Islet precursor cell (in vitro differentiated cells): ENCODE data around the gene NME5.
A peak's percentile ranks its signal among the peaks of the same experiment; 100 is the strongest.

Source experiments
- DNase-seq: peaks from one replicate; pipeline ENCODE4 v3.0.0-alpha.2; 2018

NME5 gene

GRCh38 chr5:138132543-138132942, 6.7 kb downstream of the NME5 start:
- DNase-seq: no peak

GRCh38 chr5:138129347-138129746, 9.9 kb downstream of the NME5 start:
- DNase-seq: no peak

GRCh38 chr5:138128334-138128733, 10.9 kb downstream of the NME5 start:
- DNase-seq: no peak

- DNase-seq: no peak
Observed at GRCh38 chr5:138115254-138115653, 24.0 kb downstream of the NME5 start.

- no peak for DNase-seq
Observed at GRCh38 chr5:138111937-138112336, 27.3 kb downstream of the NME5 start.

- no peak for DNase-seq
Observed at GRCh38 chr5:138111181-138111580, 28.0 kb downstream of the NME5 start.

GRCh38 chr5:138110266-138110963, 28.8 kb downstream of the NME5 start:
- peak; percentile 79 for DNase-seq

GRCh38 chr5:138109463-138110265, 29.6 kb downstream of the NME5 start:
- no peak for DNase-seq

GRCh38 chr5:138107213-138107612, 32.0 kb downstream of the NME5 start:
- no peak for DNase-seq

GRCh38 chr5:138105709-138106108, 33.5 kb downstream of the NME5 start:
- DNase-seq: no peak

GRCh38 chr5:138103319-138103637, 36.0 kb downstream of the NME5 start:
- no peak for DNase-seq

- DNase-seq: no peak
Observed at GRCh38 chr5:138102454-138103318, 36.5 kb downstream of the NME5 start.

- DNase-seq: peak; percentile 76
Observed at GRCh38 chr5:138096997-138097828, 42.0 kb downstream of the NME5 start.

- DNase-seq: no peak
Observed at GRCh38 chr5:138096363-138096762, 42.9 kb downstream of the NME5 start.

- DNase-seq: no peak
Observed at GRCh38 chr5:138095100-138095907, 43.9 kb downstream of the NME5 start.

GRCh38 chr5:138093036-138093435, 46.2 kb downstream of the NME5 start:
- no peak for DNase-seq

- DNase-seq: no peak
Observed at GRCh38 chr5:138092301-138092700, 46.9 kb downstream of the NME5 start.

- no peak for DNase-seq
Observed at GRCh38 chr5:138091685-138092084, 47.5 kb downstream of the NME5 start.

GRCh38 chr5:138083702-138084101, 55.5 kb downstream of the NME5 start, which contains the start of gene WNT8A:
WNT8A (plus strand) TSS chr5:138084033; CDS start chr5:138084128, 95 bp downstream.
- no peak for DNase-seq

- DNase-seq: no peak
Observed at GRCh38 chr5:138082033-138082432, 57.2 kb downstream of the NME5 start.

GRCh38 chr5:138078006-138078643, 61.1 kb downstream of the NME5 start:
- DNase-seq: no peak
